OCI-LY1 (cell line): ENCODE measurements around the gene CFAP61.

Experiments
- EZH2 ChIP-seq: fragments of 200-600 bp; sonication (generic), shearing (Covaris generic); IDR thresholded peaks from 2 replicates; pipeline ENCODE4 v1.8.0; 2017; ENCODE audit warnings: borderline replicate concordance, mixed run types, mild to moderate bottlenecking, antibody characterized with exemption, low read length, moderate library complexity, mixed read lengths
- TF ChIP-seq, protein P1 (sequence below): fragments of 200-600 bp; sonication (generic), shearing (Covaris generic); IDR thresholded peaks from 2 replicates; pipeline ENCODE4 v1.5.1; 2017; ENCODE audit warnings: mild to moderate bottlenecking, antibody characterized with exemption, low read length, moderate library complexity, mixed read lengths

GRCh38 chr20:20083807-20084206 lies 31.5 kb downstream of the CFAP61 start:
- TF ChIP-seq EZH2: no peak
- TF ChIP-seq, protein P1, sequence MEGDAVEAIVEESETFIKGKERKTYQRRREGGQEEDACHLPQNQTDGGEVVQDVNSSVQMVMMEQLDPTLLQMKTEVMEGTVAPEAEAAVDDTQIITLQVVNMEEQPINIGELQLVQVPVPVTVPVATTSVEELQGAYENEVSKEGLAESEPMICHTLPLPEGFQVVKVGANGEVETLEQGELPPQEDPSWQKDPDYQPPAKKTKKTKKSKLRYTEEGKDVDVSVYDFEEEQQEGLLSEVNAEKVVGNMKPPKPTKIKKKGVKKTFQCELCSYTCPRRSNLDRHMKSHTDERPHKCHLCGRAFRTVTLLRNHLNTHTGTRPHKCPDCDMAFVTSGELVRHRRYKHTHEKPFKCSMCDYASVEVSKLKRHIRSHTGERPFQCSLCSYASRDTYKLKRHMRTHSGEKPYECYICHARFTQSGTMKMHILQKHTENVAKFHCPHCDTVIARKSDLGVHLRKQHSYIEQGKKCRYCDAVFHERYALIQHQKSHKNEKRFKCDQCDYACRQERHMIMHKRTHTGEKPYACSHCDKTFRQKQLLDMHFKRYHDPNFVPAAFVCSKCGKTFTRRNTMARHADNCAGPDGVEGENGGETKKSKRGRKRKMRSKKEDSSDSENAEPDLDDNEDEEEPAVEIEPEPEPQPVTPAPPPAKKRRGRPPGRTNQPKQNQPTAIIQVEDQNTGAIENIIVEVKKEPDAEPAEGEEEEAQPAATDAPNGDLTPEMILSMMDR: peak; percentile 60
